ENCODE data around the gene TCF7L2.

- TF ChIP-seq POLR2AphosphoS5 (IDR thresholded peaks at IDR 0.05; ENCODE audit: insufficient read depth in 1 of 2, low read depth in 1 of 2) (no peak), POLR2A (IDR thresholded peaks at IDR 0.05) (no peak), CTCF (IDR thresholded peaks at IDR 0.05) (no peak)
These were observed 185.0 kb downstream of the TCF7L2 start for GRCh38 chr10:113135025-113135424.
